NCI-H1105 treated with DMSO at 0.1 percent for 48 hours (cell line): ENCODE measurements around the gene ITM2C.
A peak's percentile ranks its signal among the peaks of the same experiment; 100 is the strongest.

Source experiments
- DNase-seq: peaks from one replicate; lab custom pipeline; 2025; lab: John Stamatoyannopoulos, UW

Gene ITM2C

DNA sequence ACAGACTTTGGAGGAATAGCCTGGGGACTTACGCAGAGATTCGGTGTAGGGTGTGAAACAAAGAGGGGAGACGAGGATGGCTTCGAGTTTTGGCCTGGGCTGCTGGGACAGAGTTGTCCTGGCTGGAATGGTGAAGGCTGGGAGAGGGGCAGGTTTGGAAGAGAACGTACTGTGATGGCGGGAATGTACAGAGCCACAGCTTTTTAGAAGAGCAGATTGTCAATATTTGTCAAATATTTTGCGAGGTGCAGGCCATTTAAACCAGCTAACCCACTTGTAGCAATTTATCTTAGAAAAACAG, 14.4 kb upstream of the ITM2C start:
- DNase-seq = no peak

GRCh38 chr2:230852113-230852512, 12.6 kb upstream of the ITM2C start:
- no peak for DNase-seq

DNA sequence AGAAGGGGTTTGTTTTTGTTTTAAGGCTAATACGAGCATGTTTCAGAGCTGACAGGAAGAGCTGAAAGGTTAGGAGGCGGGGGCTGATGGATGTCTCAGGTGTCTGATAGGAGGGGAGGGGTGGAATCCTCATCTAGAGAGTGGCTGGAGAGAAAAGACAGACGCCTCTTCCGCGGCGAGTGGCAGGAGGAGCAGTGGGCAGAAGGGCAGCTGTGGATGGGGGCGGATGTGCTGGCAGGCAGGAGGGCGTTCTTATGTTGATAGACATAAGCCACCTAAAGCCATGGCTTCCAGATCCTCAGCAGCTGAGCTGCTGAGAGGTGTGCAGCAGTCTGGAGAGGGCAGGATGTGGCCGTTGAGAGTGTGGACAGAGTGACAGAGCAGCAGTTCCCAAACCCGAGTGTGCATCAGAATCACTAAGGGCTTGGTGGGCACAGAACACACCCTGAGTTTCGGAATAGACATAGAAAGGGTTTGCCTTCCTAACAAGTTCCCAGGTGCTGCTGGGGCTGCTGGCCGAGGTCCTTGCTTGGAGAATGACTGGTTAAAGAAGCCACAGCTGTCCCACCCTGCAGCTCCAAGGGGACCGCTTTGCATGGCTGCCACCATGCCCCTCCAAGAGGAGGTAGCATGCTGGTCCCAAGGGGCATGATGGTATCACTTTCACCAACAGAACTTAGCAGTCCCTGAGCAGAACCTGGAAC, 3.0 kb upstream of the ITM2C start:
- DNase-seq = no peak

DNA sequence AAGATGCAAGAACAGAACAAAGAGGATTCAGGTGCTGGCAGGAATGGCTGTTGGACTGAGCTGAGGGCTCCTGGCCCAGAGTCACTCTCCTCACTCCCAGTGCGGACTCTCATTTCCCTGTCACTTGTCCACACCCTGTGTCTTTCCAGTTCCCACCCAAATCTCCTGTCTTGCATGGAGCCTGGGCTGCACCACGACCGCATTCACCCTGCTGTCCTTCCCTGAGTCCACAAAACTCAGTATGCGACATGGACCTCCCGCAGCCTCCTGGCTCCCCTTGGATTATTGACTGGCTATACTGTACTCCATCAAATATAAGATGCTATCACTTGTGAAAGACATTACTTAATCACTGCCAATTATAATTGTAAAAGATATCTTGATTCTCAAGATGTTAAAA, 2.5 kb upstream of the ITM2C start:
- no peak for DNase-seq

- DNase-seq = no peak
These were observed 1.7 kb upstream of the ITM2C start for GRCh38 chr2:230863031-230863430.

- DNase-seq = no peak
These were observed 1.2 kb upstream of the ITM2C start for GRCh38 chr2:230863442-230864121.

GRCh38 chr2:230864122-230864604, 579 bp upstream of the ITM2C start:
- DNase-seq = no peak

DNA sequence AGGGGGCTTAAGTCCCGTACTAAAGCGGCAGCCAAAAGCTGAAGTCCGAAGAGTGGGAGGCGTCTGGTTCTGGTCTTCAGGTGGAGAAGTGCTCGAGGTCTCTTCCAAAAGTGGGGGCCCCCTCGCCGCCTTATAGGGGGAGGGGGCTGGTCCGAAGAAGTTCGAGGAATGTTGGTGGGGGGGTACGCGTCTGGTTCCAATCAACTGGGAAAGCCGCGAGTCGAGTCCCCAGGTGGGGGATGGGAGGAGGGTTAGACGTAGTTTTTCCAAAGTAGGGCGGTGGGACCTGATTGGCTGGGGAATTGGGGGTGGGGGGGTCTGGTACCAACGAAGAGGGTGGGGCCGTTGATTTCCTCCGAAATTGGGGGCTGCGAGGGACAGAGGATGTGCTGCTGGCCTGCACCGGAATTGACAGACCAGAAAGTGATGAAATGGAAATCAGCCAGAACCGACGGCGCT, 594 bp downstream of the ITM2C start:
- no peak for DNase-seq

- no peak for DNase-seq
These were observed 1.3 kb downstream of the ITM2C start for GRCh38 chr2:230865766-230866755.

DNA sequence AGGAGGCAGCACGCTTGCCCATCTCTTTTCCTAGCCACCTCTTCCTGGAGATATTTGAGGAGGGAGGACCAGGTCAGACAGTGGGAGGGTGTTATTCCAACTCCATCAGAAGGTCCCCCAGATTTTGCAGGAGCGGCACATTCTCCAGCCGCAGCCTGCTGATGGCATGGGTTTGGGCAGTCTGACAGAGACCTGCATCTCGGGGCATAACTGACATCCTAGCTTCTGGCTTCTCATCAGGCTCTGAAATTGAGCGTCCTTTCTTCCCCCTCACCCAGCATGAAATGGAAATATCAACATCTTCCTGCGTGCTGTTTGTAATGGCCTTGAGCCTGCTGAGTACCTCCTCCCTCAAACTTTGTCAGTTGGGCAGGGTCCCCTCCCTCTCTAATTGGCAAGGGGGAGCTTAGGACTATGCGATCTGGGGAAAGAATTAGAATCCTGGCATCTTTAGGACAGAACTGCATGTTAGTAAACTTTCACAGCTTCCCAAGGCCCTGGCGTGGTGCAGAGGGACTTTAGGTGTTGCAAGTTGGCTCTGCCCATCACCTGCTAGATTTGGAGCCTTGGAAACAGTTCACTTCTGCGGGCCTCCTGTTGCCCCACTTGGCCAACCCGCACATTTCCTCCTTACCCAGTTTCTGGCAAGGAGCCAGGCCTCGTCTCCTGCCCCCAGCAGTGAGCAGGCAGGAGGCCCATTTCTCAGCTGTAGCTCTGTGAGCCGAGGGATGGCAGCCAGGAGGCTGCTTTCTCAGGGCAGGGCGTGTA, 2.2 kb downstream of the ITM2C start:
- DNase-seq = peak; percentile 38

DNA sequence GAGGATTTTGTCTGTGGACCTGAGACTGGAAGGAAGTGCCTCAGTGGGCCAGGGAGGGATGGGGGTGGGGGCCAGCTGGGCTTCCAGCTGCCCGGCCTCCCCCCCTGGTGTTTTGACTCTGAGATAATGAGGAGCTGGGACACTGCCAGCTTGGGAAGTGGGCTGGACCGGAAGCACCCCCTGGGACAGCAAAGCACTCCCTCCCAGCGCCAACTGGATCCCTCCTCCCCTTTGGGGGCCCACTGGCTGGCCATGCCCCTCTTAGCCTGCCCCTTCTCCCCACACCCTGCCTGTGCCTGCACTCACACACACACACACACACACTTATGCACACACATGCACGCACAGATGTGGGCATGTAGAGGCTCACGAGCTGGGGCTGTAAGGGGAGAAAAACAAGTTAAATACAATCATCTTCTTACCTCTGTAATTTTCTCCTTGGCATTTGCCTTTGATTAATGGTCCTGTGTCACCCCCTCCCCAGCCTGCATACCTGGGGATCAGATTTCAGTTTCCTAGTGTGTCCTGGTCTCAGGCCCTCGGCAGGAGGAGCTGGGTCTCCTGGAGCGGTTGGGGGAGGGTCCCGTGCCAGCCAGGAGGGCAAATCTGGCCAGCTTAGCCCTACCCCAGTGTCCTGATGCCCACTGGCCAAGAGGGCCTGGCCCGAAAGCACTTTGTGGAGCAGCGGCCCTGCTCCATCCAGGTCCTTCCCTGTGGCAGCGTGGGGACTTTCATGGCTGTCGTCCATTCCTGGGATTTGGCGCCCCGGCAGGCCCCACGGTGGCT, 3.6 kb downstream of the ITM2C start:
- DNase-seq = peak; percentile 21

GRCh38 chr2:230868947-230869913, 4.5 kb downstream of the ITM2C start:
- no peak for DNase-seq

- no peak for DNase-seq
These were observed 5.3 kb downstream of the ITM2C start for GRCh38 chr2:230869914-230870543.

GRCh38 chr2:230870544-230871360, 6.0 kb downstream of the ITM2C start:
- DNase-seq = no peak

- no peak for DNase-seq
These were observed 6.8 kb downstream of the ITM2C start for GRCh38 chr2:230871361-230872150.

DNA sequence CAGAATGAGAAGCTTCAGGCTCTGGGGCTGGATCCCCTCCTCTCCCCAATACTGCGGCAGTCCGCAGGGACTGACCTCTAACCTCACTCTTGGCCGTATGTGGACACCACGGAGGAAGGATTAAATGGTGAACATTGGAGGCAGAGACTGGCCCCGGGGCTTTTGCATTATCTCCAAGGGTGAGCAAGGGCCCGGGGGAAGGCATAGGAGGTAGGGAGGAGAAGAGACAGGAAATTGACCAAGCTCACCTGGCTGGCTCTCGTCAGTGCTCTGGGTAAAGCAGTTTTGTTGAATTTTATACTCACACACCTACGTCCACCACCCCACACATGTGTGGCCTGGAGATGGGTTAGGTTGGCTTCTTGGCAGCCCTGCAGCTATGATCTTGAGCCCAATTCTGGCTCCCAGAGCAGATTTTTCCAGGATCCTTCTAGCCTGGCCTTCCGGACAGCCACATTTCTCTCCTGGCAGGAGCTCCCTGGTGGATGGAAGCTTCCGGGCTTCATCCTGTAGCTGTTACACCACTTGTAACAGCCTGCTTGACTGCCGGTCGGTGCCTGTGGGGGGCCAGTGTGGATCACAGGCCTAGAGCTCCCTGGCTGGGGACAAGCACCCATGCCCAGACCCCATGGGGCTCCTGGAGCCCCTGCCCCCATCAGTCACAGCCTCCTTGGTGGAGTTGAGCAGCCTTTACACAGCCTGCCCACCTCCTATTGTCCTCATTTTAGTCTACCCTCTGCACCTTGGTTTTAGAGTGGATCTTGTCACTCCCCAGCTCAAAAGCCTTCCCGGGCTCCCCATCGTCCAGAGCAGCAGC, 7.6 kb downstream of the ITM2C start:
- no peak for DNase-seq
